HG02943 (cell line): ENCODE results near the gene PLXNB2.

Experiments
- ATAC-seq: cut with Tn5 transposase; IDR thresholded peaks from one replicate; pipeline ENCODE4 v1.9.1; 2021; ENCODE audit warnings: mild to moderate bottlenecking, low read depth, moderate library complexity; ENCODE audit not compliant: unreplicated experiment

Gene PLXNB2

DNA sequence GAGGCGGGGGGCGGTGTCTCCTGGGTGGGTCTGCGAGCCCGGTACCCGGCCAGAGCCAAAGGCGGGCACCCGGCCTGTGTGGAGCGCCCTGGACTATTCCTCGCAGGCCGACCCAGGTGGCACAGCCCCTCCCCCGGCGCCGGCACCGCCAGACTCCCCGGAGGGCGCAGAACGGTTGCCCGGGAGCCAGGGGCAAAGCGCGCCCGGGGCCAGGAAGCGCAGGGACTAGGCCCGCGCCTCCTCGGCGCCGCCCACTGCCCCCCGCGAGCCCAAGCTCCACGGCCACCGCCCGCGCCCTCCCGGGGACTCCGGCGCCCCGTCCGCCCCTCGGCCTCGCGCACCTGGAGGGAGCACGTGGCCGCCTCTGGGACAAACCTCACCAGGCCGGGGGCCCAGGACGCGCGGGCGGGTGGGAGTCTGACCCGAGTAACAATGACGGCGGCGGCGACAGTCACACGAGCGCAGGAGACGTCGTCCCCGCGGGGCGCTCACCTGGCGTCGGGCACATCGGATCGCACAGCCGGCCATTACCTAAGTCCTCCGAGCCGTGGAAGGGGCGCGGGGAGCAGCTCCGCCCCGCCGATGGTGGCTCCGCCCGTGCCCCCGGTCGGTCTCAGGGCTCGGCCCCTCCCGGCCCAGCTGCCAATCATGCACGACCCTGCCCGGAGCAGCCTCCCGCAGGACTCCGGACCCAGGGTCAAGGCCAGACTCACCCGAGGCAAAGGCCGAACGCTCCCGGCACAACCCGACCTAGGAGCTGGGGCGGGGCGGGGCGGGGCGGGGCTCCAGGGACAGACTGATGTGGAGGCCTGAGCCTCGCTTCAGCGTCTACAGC lies 7.4 kb downstream of the PLXNB2 start:
- no peak for ATAC-seq

DNA sequence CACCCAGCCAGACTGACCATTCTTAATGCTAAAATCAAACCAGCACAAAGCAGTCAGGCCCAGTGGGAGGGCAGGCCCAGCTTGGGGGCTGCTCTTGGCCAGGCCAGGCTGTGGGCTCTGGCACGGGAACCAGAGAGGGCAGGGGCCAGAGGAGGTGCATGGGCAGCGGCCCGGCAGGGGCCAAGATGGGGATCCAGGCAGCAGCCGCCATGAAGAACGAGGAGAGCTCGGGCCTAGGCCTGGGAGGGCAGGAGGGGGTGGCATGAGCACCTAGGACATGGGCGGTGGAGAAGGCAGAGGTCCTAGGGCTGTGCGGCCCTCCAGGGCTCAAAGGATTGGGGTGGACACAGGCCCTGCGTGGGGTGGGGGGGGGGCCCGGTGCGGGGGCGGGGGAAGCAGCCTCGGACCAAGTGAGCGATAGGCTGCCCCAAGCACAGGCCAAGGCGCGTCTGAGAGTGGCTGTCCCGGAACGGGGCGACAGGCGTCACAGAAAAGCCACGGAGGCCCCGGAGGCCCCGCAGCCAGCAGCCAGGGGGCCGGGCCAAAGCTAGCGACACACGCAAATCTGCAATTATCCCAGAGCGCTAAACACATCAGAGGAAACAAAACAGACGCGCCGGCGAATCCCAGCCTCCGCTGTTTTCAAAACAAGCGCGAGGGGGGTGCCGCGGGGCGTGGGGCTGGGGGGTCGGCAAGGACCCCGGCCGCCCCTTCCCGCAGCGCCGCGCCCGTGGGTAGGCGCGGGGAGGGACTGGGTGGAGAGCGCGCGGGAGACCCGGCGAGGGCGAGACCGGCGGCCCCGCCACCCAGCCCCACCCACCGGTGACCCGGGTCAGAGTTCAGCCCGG lies 8.3 kb downstream of the PLXNB2 start:
- ATAC-seq, result no peak

GRCh38 chr22:50298266-50298637 lies 9.2 kb downstream of the PLXNB2 start:
- no peak for ATAC-seq

DNA sequence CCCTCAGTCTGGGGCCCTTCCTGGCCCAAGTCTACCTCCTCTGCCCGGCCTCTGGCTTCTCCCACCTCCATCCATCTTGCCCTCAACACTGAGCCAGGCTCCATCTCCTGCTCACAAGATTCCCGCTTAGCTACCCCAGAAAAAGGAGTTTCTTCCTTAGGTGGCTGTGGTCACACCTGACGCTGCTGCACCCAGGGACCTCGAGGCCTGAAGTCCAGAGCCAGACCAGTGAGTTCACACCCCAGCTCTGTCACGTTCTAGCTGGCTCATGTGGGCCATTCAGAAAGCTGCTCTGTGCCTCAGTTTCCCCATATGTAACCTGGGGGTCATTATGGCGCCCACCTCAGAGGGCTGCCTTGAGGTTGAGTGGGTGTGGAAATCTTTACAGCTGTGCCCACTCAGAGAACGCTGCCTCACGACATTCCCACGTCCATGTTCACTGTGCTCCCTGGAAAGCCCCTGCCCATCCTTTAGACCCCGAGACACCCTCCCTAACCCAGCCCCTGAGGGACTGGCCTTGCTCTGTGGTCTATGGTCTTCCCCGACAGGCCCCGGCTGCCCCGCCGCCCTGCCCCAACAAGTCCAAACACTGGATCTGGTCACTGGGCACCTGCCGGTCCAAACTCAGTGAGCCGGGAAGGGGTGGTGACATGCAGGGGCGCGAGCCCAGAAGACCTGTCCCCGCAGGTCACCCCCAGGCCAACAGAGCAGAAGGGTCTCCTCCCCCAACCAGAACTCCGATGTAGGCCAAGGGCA lies 9.8 kb downstream of the PLXNB2 start:
- ATAC-seq, result no peak

- no peak for ATAC-seq
Measured at GRCh38 chr22:50296658-50297490, 10.6 kb downstream of the PLXNB2 start.

DNA sequence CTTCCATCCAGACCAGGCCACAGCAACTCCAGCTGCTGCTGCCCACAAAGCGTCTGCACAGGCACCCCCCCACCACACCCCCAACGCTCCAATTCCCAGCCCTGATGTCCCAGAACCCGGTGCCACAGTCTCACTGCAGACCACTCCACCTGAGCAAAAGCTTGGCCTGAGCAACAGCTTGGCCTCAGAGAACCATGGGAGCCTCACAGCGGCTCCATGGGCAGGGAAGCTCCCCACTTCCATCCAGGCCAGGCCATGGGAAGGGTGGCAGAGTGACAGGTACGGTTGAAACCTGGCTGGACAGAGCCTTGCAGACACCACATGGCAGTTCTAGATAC lies 13.2 kb downstream of the PLXNB2 start:
- no peak for ATAC-seq

GRCh38 chr22:50293441-50294318 lies 13.8 kb downstream of the PLXNB2 start:
- ATAC-seq, result no peak

- ATAC-seq, result no peak
Measured at GRCh38 chr22:50292643-50293440, 14.6 kb downstream of the PLXNB2 start.

GRCh38 chr22:50289942-50290630 lies 17.4 kb downstream of the PLXNB2 start:
- no peak for ATAC-seq

DNA sequence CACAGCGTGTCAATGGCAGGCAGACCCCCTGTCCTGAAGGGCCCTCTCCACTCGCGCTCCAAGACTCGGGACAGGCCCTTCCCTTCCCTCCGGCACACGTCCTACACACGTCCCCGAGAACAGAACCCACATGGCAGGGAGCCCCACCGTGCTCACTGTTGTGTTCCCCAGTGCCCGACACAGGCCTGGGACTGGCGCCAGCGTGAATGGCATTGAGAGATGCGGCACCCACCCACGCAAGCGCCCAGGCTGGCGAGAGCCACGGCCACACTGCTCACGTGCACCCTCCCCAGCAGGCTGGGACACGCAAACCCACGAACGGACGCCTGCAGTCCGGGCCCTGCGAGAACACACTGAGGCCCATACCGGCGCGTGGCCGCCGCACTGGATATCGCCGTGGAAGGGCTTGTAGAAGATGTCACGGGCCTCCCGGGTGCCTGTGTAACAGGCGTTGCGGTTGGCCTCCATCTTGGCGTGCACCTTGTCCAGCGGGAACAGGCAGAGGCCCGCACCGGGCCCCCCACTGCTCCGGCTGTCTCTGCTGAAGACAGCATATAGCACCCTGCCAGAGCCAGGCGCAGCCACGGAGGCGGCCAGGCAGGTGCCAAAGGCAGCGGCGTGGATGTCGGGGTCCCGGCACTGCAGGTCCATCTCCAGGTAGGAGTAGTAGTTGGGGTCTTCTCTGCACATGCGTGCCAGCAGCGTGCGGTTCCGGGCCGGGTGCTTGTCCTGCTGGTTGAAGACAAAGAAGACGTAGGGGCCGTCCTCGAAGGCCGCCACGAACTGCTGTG lies 18.1 kb downstream of the PLXNB2 start:
- ATAC-seq, result no peak

DNA sequence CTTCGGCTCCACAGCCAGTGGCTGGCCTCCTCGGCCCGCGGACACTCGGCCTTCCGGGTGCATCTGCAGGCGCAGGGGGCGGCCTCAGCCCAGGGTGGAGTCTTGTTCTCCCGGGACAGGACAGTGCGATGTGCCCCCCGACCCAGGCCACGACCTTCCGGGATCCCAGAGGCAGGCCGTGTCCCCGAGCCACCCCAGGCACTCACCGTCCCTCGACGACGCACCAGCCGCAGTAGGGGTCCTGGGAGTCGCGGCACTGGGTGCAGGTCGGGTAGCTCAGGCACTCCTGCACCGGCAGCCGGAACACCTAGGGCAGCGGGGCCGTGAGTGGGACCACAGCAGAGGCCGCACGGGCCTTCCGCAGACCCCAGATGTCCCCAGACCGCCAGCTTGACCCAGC lies 19.7 kb downstream of the PLXNB2 start:
- ATAC-seq, result no peak

DNA sequence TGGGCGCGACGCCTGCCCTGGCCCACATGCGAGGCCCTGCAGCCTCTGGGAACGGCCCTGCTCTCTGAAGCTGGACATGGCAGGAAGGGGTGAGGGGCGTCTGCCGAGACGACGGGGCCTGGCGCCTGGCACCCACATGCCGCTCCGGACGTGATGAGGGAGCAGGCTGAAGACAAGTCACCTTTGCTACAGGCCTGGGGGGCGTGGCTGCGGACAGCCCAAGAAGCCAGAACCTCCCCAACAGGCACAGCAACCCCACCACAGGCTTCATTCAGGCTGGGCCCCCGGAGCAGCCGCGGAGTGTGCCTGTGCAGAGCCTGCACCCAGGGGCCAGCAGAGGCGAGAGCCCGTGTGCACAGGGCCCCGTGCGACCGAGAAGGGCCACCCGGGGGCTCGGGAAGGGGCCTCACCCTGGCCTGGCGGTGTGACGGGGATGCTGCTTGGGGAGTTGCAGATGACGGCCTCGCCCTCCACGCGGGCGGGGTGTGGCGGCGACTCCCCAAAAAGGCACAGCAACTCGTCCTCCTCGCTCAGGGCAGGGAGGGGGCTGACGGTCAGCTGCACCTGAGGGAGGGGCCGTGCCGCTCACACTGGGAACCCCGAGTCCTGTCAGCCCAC lies 20.6 kb downstream of the PLXNB2 start:
- no peak for ATAC-seq

DNA sequence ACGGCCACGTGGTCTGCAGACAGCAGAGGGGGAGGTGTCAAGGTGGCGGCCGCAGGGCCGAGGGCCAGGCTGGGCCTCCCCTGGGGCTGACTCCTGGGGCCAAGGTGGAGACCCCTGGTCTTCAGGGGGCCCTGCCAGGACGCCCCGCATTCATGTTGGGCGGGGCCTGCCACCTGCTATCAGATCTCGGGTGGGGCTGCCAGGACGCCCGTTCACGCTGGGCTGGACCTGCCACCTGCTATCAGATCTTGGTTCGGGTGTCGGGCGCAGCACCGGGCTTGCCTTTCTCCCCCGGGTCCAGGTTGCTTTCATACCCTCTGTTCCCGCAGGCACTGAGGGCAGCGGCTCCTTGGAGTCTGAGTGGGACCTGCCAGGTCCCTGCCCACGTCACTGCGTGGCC lies 21.2 kb downstream of the PLXNB2 start:
- ATAC-seq, result no peak

DNA sequence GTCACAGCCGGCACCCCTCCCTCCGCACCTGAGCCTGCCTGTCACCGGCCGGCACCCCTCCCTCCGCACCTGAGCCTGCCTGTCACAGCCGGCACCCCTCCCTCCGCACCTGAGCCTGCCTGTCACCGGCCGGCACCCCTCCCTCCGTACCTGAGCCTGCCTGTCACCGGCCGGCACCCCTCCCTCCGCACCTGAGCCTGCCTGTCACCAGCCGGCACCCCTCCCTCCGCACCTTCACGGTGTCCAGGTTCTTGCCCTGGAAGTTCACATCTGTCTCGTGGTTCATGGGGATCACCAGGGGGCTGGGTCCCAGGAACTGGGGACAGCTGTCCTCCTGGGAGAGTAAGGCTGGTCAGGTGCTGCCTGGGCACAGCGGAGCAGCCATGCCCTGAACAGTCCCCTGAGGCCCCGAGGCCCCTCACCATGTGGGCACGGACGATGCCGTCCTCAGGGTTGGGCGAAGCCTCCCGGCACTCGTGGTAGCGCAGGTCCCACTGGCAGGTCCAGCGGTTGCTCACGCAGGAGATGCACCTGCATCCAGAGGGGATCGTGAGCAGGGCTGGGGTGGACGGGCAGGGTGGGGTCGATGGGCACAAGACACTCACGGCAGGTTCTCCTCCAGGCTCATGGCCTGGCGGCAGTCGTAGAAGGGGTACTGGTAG lies 21.7 kb downstream of the PLXNB2 start:
- no peak for ATAC-seq

- no peak for ATAC-seq
Measured at GRCh38 chr22:50284479-50284878, 23.0 kb downstream of the PLXNB2 start.

DNA sequence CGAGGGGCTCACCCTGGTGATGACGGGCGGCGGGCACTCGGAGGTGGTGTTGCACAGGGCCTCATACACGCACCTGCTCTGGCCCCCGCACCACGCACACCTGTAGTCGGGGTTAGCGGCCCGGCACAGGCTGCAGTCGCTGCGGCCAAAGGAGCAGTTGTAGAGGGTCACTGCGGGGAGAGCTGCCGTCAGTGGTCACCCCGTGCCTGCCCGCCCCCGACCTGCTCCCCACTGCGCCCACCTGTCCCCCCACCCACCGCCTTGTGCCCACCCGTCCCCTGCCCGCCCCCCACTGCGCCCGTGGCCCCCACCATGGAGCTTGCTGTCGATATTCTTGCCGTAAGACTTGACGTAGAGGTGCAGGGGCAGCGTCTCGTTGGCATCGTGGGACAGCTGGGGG lies 23.6 kb downstream of the PLXNB2 start:
- ATAC-seq, result no peak
